Fibroblast of upper back skin (primary cell): Measurements from ENCODE around the gene PRKCD.
A peak's percentile ranks its signal among the peaks of the same experiment; 100 is the strongest.

Experiments used
- DNase-seq: peaks from one replicate; pipeline ENCODE4 v3.0.0-alpha.2; 2013

The PRKCD gene

GRCh38 chr3:53236112-53236841 is 75.3 kb downstream of the PRKCD start:
- DNase-seq = peak; percentile 87

GRCh38 chr3:53238051-53238850 is 77.2 kb downstream of the PRKCD start:
- peak; percentile 95 for DNase-seq

- DNase-seq = no peak
Observed at GRCh38 chr3:53238886-53239285, 77.9 kb downstream of the PRKCD start.

- no peak for DNase-seq
Observed at GRCh38 chr3:53239800-53240199, 78.8 kb downstream of the PRKCD start.

GRCh38 chr3:53240989-53241972 is 80.3 kb downstream of the PRKCD start:
- no peak for DNase-seq

GRCh38 chr3:53242155-53242554 is 81.1 kb downstream of the PRKCD start:
- DNase-seq = no peak
